GM12801 (cell line): Measurements from ENCODE around the gene PTPRF.

Experiments used
- TF ChIP-seq, protein P1 (sequence below): IDR thresholded peaks from one replicate; pipeline ENCODE4 v1.5.1; 2011; ENCODE audit warnings: control low read depth; ENCODE audit not compliant: insufficient read length; ENCODE audit errors: extremely low read depth

PTPRF gene

GRCh38 chr1:43660355-43660754 lies 129.7 kb downstream of the PTPRF start:
- TF ChIP-seq, protein P1, sequence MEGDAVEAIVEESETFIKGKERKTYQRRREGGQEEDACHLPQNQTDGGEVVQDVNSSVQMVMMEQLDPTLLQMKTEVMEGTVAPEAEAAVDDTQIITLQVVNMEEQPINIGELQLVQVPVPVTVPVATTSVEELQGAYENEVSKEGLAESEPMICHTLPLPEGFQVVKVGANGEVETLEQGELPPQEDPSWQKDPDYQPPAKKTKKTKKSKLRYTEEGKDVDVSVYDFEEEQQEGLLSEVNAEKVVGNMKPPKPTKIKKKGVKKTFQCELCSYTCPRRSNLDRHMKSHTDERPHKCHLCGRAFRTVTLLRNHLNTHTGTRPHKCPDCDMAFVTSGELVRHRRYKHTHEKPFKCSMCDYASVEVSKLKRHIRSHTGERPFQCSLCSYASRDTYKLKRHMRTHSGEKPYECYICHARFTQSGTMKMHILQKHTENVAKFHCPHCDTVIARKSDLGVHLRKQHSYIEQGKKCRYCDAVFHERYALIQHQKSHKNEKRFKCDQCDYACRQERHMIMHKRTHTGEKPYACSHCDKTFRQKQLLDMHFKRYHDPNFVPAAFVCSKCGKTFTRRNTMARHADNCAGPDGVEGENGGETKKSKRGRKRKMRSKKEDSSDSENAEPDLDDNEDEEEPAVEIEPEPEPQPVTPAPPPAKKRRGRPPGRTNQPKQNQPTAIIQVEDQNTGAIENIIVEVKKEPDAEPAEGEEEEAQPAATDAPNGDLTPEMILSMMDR: no peak

DNA sequence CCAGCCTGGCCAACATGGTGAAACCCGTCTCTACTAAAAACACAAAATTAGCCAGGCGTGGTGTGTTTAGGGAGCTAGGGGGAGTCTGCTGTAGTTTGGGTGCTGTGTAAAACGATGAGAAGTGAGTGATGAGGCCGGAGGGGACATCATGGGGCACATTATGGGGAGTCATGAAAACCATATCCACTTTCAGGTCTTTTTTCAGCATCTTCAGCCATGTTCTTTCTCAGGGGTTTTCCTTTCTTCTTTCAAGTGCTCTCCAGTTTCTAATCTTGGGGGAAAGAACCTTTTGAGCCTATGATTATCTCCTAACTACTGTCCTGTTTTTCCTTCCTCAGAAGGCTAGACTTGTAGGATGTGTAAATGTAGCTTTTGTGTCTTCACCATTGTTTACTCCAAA lies 133.7 kb downstream of the PTPRF start:
- TF ChIP-seq, protein P1: no peak

- TF ChIP-seq, protein P1: no peak
These were observed 135.9 kb downstream of the PTPRF start for GRCh38 chr1:43666608-43667007.

DNA sequence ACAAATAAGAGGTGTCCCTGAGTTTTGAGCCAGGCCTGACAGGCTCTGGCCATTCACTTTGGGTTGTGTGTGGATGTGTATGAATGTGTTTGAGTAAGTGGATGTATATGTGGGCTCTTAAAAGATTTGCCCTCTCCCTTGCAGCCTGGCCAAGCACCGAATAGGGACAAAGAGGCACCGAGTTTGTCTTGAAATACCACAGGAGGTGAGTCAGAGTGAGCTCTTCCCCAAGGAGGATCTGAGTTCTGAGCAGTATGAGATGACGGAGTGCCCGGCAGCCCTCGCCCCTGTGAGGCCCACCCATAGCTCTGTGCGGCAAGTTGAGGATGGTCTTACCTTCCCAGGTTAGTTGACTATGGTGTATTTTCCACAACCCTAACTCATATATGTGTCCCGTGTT lies 138.3 kb downstream of the PTPRF start:
- TF ChIP-seq, protein P1: no peak

GRCh38 chr1:43669878-43670277 lies 139.2 kb downstream of the PTPRF start:
- TF ChIP-seq, protein P1: no peak

DNA sequence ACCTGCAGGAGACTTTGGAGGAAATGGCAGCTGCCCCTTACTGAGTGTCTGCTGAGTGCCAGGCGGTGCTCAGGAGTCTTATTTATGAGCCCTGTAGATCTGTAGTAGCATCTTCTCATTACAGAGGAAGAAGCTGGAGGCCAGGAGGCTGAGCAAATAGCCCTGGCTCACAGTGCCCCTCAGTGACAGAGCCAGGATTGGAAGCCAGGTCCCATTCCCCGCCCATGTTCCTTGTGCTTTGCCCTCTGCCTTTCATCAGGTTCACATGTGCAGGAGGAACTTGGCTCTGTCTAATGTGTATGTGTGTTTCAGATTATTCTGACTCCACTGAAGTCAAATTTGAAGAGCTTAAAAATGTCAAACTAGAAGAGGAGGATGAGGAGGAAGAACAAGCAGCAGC lies 140.5 kb downstream of the PTPRF start:
- TF ChIP-seq, protein P1: no peak

- TF ChIP-seq, protein P1: no peak
These were observed 141.1 kb downstream of the PTPRF start for GRCh38 chr1:43671626-43672330.
